ENCODE measurements around the gene SLC25A19.
"Not testable (repeated sequence)": the region's sequence is repeated elsewhere in the genome, so short reads cannot be mapped to it uniquely, and the experiment has no call there.

SLC25A19 gene

DNA sequence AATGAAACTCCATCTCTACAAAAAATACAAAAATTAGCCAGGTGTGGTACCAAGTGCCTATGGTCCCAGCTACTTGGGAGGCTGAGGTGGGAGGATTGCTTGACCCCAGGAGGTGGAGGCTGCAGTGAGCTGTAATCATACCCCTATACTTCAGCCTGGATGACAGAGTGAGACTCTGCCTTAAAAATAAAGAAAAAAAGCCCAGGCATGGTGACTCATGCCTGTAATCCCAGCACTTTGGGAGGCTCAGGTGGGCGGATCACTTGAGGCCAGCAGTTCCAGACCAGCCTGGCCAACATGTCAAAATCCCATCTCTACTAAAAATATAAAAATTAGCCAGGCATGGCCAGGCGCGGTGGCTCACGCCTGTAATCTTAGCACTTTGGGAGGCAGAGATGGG, 9.0 kb downstream of the SLC25A19 start:
- not testable (repeated sequence) for H3K36me3 ChIP-seq (ENCODE audit: control insufficient read depth, insufficient read depth, low read length); DNase-seq (ENCODE audit: low read depth, low spot score); H3K9me3 ChIP-seq (ENCODE audit: control insufficient read depth, insufficient read depth, low read length); H3K4me1 ChIP-seq (ENCODE audit: control insufficient read depth, insufficient read depth, low read length); H3K27ac ChIP-seq (ENCODE audit: low read length); H3K27me3 ChIP-seq (ENCODE audit: control insufficient read depth, insufficient read depth, low read length); H3K4me3 ChIP-seq (ENCODE audit: low read length)
- WGBS (ENCODE audit: insufficient coverage, insufficient read length), result no CpG with 5 or more reads among the region's 4 CpGs

DNA sequence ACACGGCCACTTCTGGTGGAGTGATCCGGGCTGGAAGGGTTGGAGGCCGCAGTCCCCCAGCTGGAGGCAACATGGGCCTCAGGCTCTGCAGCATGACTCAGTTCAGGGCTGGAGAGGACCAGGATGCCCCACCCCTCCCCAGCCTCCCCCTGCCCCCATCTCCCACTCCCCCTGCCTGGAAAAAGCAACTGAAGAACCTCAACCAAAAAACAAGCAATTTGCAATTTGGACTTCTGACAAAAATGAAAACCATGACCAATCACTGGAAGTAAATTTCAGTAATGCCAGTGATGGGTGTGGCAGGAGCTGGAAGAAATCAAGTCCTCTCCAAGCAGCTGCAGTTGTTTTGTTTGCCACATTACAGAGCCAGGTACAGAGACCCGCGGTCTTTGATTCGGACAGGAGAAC, 11.6 kb downstream of the SLC25A19 start:
- Histone ChIP-seq H3K36me3 (ENCODE audit: control insufficient read depth, insufficient read depth, low read length) (peaks cover 2% of the 10 kb centered on the region; the same call in 1 of the 2 replicates), H3K4me1 (ENCODE audit: control insufficient read depth, insufficient read depth, low read length) (no peaks in the 10 kb centered on the region), H3K27me3 (ENCODE audit: control insufficient read depth, insufficient read depth, low read length) (no peaks in the 10 kb centered on the region), H3K4me3 (ENCODE audit: low read length) (no peak overlapping the region), H3K9me3 (ENCODE audit: control insufficient read depth, insufficient read depth, low read length) (no peaks in the 10 kb centered on the region), H3K27ac (ENCODE audit: low read length) (no peak overlapping the region)
- no CpG with 5 or more reads among the region's 6 CpGs for WGBS (ENCODE audit: insufficient coverage, insufficient read length)
- no peak for DNase-seq (ENCODE audit: low read depth, low spot score)

DNA sequence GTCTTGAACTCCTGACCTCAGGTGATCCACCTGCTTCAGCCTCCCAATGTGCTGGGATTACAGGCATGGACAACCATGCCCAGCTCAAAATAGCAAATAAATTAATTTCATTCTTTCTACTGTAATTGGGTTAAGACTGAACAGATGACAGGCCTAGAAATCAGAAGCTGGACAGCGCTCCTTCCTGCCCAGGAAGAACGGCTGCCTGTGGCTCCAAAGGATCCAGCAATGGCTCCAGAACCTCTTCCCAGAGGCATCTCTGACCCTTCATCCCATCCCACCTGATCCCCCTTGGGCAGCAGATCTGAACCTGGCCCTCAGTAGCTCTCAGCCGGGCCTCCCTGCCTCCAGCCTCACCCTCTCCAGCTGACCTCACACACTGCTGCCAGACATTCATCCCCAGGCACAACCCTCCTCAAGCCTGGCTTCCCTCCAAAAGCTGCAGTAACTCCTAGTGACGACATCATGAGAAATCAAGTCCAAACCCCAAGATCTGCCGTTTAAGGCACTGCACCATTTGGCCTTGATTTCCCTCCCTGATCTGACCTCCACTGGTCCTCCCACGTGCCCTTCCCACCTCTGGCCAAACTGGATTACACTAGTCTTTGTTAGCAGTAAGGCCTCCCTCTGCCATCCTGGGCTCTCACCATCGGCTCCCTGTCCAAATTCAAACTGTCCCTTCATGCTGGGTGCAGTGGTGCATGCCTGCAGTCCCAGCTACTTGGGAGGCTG, 15.1 kb downstream of the SLC25A19 start:
- Histone ChIP-seq H3K27ac (ENCODE audit: low read length) (no peak overlapping the region), H3K4me3 (ENCODE audit: low read length) (no peak overlapping the region), H3K27me3 (ENCODE audit: control insufficient read depth, insufficient read depth, low read length) (no peaks in the 10 kb centered on the region), H3K9me3 (ENCODE audit: control insufficient read depth, insufficient read depth, low read length) (no peaks in the 10 kb centered on the region), H3K4me1 (ENCODE audit: control insufficient read depth, insufficient read depth, low read length) (peaks cover 4% of the 10 kb centered on the region; the same call in 1 of the 2 replicates), H3K36me3 (ENCODE audit: control insufficient read depth, insufficient read depth, low read length) (peaks cover 6% of the 10 kb centered on the region; the same call in 1 of the 2 replicates)
- no peak for DNase-seq (ENCODE audit: low read depth, low spot score)
- WGBS (ENCODE audit: insufficient coverage, insufficient read length), result no CpG with 5 or more reads among the region's 7 CpGs

DNA sequence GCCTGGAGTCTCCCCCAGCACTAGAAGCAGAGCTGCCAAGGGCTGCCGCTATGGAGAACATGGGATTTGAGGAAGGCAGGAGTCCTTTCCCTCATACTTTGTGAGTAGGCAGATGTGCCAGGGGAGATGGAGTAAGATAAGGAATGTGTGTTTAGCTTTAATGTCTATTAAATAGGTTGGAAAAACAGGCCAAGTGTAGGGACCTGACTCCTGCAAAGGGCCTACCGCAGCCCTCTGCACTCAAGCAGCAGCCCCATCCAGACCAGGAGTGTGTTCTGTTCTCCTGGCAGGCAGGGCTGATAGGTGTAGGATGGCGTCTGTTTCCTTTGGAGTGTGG, 16.4 kb downstream of the SLC25A19 start:
- no CpG with 5 or more reads among the region's 3 CpGs for WGBS (ENCODE audit: insufficient coverage, insufficient read length)
- Histone ChIP-seq H3K27me3 (ENCODE audit: control insufficient read depth, insufficient read depth, low read length) (no peaks in the 10 kb centered on the region), H3K27ac (ENCODE audit: low read length) (no peak overlapping the region), H3K36me3 (ENCODE audit: control insufficient read depth, insufficient read depth, low read length) (0 out of 2 replicates have a peak, but pooled peaks cover 6% of the 10 kb centered on the region), H3K4me1 (ENCODE audit: control insufficient read depth, insufficient read depth, low read length) (peaks cover 4% of the 10 kb centered on the region; the same call in 1 of the 2 replicates), H3K9me3 (ENCODE audit: control insufficient read depth, insufficient read depth, low read length) (no peaks in the 10 kb centered on the region), H3K4me3 (ENCODE audit: low read length) (no peak overlapping the region)
- no peak for DNase-seq (ENCODE audit: low read depth, low spot score)

DNA sequence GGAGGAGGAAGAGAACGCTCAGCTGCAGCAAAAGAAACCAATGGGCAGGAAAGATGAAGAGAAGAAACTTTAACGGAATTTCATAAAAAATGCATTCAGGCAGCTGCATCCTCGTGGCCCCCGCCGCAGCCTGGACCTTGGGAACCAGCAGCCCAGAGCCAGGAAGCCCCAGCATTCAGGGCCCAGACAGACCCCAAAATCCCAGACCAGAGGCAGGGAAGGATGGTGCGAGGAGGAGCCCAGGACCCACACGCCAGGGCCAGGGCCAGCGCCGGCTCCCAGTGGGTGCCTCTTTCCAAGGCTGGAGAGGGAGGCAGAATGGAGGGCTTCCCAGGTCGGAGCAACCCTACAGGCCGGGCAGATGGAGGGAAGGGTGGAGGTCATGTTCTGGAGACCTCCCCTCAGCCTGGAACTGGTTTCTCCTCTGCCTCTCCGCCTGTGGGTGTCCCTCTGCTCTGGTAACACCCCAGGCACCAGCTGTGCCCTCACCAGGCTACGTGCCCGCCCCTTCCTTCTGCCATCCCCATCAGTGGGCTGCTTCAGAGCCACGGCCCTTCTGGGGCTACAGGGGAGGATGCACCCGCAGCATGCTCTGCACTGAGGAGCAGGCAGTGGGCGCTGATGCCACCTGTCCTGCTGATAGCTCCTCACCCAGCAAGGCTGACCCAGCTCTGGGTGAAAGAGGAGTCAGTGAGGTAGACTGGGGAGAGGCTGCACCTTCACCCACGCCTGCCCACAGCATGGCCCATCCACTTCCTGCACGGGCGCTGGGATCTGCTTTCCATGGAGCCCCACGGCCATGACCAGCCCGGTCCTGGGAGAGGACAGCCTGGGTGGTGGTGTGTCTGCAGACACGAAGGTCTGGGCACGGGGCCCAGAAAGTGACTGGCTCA, 17.0 kb downstream of the SLC25A19 start:
- Histone ChIP-seq H3K4me3 (ENCODE audit: low read length) (peak overlapping the region; percentile 45; the same call in 1 of the 2 replicates), H3K27me3 (ENCODE audit: control insufficient read depth, insufficient read depth, low read length) (no peaks in the 10 kb centered on the region), H3K36me3 (ENCODE audit: control insufficient read depth, insufficient read depth, low read length) (0 out of 2 replicates have a peak, but pooled peaks cover 4% of the 10 kb centered on the region), H3K27ac (ENCODE audit: low read length) (no peak overlapping the region), H3K4me1 (ENCODE audit: control insufficient read depth, insufficient read depth, low read length) (peaks cover 4% of the 10 kb centered on the region; the same call in 1 of the 2 replicates), H3K9me3 (ENCODE audit: control insufficient read depth, insufficient read depth, low read length) (no peaks in the 10 kb centered on the region)
- WGBS (ENCODE audit: insufficient coverage, insufficient read length), result no CpG with 5 or more reads among the region's 24 CpGs
- no peak for DNase-seq (ENCODE audit: low read depth, low spot score)

DNA sequence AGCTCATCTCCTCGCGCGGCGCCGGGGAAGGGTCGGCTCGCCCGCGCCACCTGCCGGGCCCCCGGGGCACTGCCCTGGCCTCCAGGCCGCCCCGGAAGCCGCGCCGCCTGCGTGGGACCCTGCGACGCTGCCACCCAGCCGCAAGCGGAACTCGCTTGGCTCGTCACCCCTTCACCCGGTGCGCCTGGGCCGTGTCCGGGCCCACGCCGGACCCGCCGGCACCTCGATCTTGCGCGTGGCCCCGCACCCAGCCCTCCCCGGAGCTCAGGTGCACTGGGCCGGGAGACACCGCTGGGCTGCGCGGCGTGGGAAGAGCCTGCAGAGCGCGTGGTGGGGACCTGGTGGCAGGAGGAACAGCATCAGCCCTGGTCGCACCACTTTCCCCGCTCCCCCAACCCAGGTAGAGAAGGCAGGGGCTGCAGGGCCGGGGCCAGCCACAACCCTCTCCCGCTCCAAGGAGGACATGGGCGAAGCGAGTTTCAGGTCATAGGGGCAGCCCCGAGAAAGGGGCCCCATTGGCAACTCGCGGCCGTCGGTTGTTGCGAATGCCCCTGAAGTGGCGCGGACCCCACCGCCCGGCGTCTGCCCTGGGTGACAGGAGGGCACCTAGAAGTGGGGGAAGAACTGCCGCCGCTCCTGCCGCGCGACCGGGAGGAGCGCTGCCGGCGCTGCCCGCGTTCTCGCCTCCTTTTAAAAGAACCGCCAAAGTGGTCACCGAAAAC, 17.8 kb downstream of the SLC25A19 start:
- Histone ChIP-seq H3K27me3 (ENCODE audit: control insufficient read depth, insufficient read depth, low read length) (no peaks in the 10 kb centered on the region), H3K9me3 (ENCODE audit: control insufficient read depth, insufficient read depth, low read length) (no peaks in the 10 kb centered on the region), H3K27ac (ENCODE audit: low read length) (no peak overlapping the region), H3K4me1 (ENCODE audit: control insufficient read depth, insufficient read depth, low read length) (peaks cover 4% of the 10 kb centered on the region; the same call in 1 of the 2 replicates), H3K4me3 (ENCODE audit: low read length) (peak overlapping the region; percentile 45), H3K36me3 (ENCODE audit: control insufficient read depth, insufficient read depth, low read length) (0 out of 2 replicates have a peak, but pooled peaks cover 10% of the 10 kb centered on the region)
- WGBS (ENCODE audit: insufficient coverage, insufficient read length), result no CpG with 5 or more reads among the region's 74 CpGs
- DNase-seq (ENCODE audit: low read depth, low spot score), result no peak

DNA sequence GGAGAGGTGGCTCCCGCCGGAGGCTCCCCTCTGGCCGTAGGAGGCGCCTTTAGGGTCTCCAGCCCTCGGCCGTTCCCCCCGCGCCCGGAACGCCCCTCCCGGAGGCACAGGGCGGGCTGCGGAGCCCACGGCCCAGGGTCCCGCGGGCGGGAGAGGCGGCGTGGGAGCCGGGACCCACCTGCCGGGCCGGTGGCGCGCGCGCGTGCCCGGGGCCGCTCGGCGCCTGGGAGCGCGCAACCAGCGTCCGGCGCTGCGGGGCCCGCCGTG, 18.3 kb downstream of the SLC25A19 start, which contains the start of gene MIF4GD:
Gene MIF4GD (minus strand): TSS at position 266 of the 267 bp plus-strand sequence. CDS start 1,036 bp downstream, outside the sequence.
- H3K36me3 ChIP-seq (ENCODE audit: control insufficient read depth, insufficient read depth, low read length), result peaks cover 11% of the 10 kb centered on the region; the same call in 1 of the 2 replicates
- H3K27me3 ChIP-seq (ENCODE audit: control insufficient read depth, insufficient read depth, low read length), result no peaks in the 10 kb centered on the region
- H3K4me3 ChIP-seq (ENCODE audit: low read length), result peak within 1 kb of the TSS; percentile 45
- no CpG with 5 or more reads among the region's 39 CpGs for WGBS (ENCODE audit: insufficient coverage, insufficient read length)
- H3K27ac ChIP-seq (ENCODE audit: low read length), result no peak within 1 kb of the TSS
- no peak for DNase-seq (ENCODE audit: low read depth, low spot score)
- no peaks in the 10 kb centered on the region for H3K9me3 ChIP-seq (ENCODE audit: control insufficient read depth, insufficient read depth, low read length)
- H3K4me1 ChIP-seq (ENCODE audit: control insufficient read depth, insufficient read depth, low read length), result peaks cover 4% of the 10 kb centered on the region; the same call in 1 of the 2 replicates

DNA sequence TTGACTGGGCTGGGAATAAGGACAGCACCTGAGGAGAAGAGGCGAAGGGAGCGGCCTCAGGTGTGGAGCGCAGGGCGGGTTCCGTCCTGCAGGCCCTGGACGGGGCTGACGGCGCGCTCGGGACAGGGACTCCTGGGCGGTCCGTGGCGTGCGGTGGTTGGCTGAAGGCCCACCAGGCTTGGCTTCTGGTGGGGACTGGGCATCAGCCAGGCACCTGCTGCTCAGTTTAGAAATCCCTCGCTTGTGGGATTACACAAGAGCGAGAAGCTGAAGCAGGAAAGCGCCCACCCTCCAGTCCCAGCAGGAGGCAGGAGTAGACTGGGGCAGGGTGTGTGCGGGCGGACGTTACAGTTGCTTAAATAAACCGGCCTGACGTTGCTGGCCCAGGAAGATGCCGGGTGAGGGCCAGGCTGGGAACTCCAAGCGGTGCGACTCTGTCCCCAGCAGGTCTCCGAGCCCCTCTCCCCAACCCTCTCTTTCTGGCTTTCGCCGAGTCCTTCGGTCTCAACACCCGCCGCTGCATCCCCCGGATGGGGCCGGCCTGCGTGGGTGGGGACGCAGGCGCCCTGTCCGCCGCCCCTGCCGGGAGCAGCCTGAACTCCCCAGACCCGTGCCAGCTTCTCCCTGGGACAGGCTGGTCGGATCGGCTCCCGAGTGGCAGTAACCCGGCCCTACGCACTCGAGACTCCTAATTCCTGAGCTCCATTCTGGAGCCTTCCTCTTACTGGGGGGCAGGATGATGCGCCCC, 18.8 kb downstream of the SLC25A19 start:
- Histone ChIP-seq H3K27ac (ENCODE audit: low read length) (no peak overlapping the region), H3K4me3 (ENCODE audit: low read length) (peak overlapping the region; percentile 45; the same call in 1 of the 2 replicates), H3K9me3 (ENCODE audit: control insufficient read depth, insufficient read depth, low read length) (no peaks in the 10 kb centered on the region), H3K27me3 (ENCODE audit: control insufficient read depth, insufficient read depth, low read length) (no peaks in the 10 kb centered on the region), H3K4me1 (ENCODE audit: control insufficient read depth, insufficient read depth, low read length) (peaks cover 4% of the 10 kb centered on the region; the same call in 1 of the 2 replicates), H3K36me3 (ENCODE audit: control insufficient read depth, insufficient read depth, low read length) (peaks cover 16% of the 10 kb centered on the region)
- DNase-seq (ENCODE audit: low read depth, low spot score), result no peak
- no CpG with 5 or more reads among the region's 47 CpGs for WGBS (ENCODE audit: insufficient coverage, insufficient read length)

DNA sequence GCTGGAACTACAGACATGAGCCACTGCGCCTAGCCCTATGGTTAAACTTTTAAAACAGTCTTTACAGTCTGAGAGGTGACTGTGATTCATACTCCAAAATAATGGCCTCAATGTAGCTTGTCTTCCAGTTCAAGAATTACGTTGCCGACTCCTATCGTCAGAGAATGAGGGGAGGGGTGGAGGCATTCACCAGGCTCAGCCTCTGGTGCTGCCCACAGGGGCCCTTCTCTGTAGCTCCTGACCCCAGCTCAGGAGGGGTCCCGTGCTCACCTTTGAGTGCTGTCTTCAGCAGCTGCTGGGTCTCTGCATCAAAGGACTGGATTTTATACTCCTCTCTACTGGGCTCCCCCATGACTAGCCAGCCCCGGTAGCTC, 19.4 kb downstream of the SLC25A19 start:
- Histone ChIP-seq H3K27ac (ENCODE audit: low read length) (no peak overlapping the region), H3K27me3 (ENCODE audit: control insufficient read depth, insufficient read depth, low read length) (no peaks in the 10 kb centered on the region), H3K36me3 (ENCODE audit: control insufficient read depth, insufficient read depth, low read length) (peaks cover 17% of the 10 kb centered on the region), H3K4me3 (ENCODE audit: low read length) (peak overlapping the region; percentile 45; the same call in 1 of the 2 replicates), H3K9me3 (ENCODE audit: control insufficient read depth, insufficient read depth, low read length) (no peaks in the 10 kb centered on the region), H3K4me1 (ENCODE audit: control insufficient read depth, insufficient read depth, low read length) (peaks cover 4% of the 10 kb centered on the region; the same call in 1 of the 2 replicates)
- DNase-seq (ENCODE audit: low read depth, low spot score), result no peak
- WGBS (ENCODE audit: insufficient coverage, insufficient read length), result no CpG with 5 or more reads among the region's 6 CpGs

Measured in iPS DF 6.9 (cell line).